Stimulated activated CD8-positive, alpha-beta memory T cell treated with anti-CD3 and anti-CD28 coated beads, Interleukin-7, amount 100 ng/mL, for 24 hours (primary cell): Measurements from ENCODE around the gene DISC1.
"Not testable (repeated sequence)": the region's sequence is repeated elsewhere in the genome, so short reads cannot be mapped to it uniquely, and the experiment has no call there.

Source experiments
- DNase-seq: peaks from one replicate; pipeline ENCODE4 v3.0.0-alpha.2; 2020; ENCODE audit warnings: low read depth

Gene DISC1

DNA sequence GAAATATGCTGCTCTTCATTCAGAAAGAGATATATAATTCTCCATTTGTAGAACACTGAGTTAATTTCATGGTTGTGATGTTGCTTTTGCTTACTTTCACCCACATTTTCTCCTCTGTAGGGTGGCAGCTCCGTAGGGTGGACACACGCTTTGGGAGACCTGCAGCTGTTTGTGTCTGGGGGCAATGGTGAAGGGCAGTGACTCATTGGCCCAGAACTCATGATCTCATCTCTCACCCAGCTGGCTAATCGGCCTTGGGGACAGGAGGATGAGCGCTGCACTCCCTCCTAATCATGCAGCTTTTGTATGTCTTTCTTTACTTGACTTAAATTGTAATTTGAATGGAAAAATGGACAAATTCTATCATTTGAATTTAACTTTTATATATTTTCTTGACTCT is 9.6 kb downstream of the DISC1 start:
- no peak for DNase-seq

DNA sequence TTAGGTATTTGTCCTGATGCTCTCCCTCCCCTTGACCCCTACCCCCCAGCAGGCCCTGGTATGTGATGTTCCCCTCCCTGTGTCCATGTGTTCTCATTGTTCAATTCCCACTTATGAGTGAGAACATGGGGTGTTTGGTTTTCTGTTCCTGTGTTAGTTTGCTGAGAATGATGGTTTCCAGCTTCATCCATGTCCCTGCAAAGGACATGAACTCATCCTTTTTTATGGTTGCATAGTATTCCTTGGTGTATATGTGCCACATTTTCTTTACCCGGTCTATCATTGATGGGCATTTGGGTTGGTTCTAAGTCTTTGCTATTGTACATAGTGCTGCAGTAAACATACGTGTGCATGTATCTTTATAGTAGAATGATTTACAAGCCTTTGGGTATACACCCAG is 10.3 kb downstream of the DISC1 start:
- not testable (repeated sequence) for DNase-seq

DNA sequence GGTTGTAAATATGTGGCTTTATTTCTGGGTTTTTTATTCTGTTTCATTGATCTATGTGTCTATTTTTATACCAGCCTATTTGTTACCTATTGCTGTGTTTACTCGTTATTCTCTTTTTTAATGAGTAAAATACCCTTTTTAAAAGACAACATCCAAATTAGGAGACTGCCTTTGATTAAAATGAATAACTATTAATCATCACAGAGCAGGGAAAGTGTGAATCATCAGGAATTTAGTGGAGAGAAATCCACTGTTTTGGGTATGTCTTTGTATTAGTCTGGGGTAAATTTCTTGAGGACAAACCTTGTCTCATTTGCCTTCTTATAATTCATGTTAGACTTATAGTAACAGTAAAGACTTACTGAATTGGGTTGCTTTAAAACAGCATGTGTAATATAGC is 12.1 kb downstream of the DISC1 start:
- DNase-seq = no peak

- DNase-seq = no peak
Measured at GRCh38 chr1:231639819-231640218, 13.2 kb downstream of the DISC1 start.

GRCh38 chr1:231641444-231641843 is 14.9 kb downstream of the DISC1 start:
- not testable (repeated sequence) for DNase-seq

DNA sequence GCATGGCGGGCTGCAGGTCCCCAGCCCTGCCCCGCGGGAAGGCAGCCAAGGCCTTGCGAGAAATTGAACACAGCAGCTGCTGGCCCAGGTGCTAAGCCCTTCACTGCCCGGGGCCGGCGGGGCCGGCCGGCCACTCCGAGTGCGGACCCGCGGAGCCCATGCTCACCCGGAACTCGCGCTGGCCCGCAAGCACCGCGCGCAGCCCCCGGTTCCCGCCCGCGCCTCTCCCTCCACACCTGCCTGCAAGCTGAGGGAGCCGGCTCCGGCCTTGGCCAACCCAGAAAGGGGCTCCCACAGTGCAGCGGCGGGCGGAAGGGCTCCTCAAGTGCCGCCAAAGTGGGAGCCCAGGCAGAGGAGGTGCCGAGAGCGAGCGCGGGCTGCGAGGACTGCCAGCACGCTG is 15.5 kb downstream of the DISC1 start:
- DNase-seq = not testable (repeated sequence)

- no peak for DNase-seq
Measured at GRCh38 chr1:231642618-231643017, 16.0 kb downstream of the DISC1 start.

DNA sequence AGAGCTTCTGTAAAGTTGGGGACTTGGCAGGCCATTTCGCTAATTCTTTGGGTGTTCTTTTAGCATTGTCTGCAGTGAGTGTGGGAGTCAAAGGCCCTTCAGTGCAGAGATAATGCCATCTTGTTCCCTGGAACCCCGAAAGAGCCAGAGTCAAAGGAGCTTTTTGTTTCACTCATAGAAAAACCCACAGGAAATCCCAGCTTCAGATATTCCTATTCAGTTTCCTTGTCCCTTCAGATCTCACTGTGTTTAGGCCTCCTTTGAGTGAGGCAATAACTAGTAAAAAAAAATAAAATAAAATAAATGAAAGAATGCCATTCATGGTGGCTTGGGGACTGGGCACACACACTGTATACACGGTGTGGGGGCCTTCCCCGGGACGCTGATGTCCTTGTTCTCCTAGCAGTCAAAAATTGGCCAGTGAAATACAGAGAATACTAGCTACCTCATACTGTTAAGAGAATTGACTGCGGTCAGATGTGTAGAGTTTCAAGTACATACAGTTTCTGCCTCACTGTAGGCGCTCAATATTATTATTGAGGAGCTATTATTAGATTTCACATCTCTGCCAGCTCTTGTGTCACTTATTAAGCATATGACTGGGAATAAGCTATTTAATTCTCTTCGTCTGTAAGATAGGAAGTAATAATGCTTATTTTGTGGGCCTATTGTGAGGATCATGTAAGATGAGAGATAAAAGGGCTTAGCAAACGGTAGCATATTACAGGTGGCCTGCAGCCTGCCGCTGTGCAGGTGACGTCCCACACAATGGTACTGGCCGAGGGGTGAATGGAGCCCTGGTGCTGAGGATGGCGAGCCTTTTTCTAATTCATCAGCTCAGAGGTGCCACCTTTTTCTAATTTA is 16.7 kb downstream of the DISC1 start:
- DNase-seq = no peak

DNA sequence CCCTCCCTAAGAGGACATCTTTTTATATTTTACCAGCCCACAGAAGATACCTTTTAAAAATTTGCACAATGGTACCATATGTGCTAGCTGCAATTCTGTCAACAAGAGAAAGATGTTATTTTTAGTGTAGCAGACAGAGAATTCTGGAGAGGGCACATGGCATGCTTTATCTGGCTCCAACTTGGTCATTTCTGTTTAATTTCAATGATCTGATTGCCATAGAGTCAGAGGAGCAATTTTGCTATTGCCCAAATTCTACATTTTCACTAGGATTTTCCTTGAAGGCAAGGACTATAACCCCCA is 17.3 kb downstream of the DISC1 start:
- DNase-seq = no peak

- DNase-seq = not testable (repeated sequence)
Measured at GRCh38 chr1:231645634-231646033, 19.0 kb downstream of the DISC1 start.

- DNase-seq = not testable (repeated sequence)
Measured at GRCh38 chr1:231646165-231646564, 19.6 kb downstream of the DISC1 start.

GRCh38 chr1:231651621-231652260 is 25.2 kb downstream of the DISC1 start:
- not testable (repeated sequence) for DNase-seq

- DNase-seq = no peak
Measured at GRCh38 chr1:231653632-231654031, 27.0 kb downstream of the DISC1 start.

DNA sequence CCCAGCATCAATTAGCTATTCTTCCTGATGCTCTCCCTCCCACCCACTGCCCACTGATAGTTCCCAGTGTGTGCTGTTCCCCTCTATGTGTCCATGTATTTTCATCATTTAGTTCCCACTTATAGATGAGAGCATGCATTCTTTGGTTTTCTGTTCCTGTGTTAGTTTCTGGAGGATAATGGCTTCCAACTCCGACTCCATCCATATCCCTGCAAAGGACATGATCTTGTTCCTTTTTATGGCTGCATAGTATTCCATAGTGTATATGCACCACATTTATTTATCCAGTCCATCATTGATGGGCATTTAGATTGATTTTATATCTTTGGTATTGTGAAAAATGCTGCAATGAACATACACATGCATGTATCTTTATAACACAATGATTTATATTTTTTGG is 30.2 kb downstream of the DISC1 start:
- no peak for DNase-seq

- not testable (repeated sequence) for DNase-seq
Measured at GRCh38 chr1:231658223-231658622, 31.6 kb downstream of the DISC1 start.

DNA sequence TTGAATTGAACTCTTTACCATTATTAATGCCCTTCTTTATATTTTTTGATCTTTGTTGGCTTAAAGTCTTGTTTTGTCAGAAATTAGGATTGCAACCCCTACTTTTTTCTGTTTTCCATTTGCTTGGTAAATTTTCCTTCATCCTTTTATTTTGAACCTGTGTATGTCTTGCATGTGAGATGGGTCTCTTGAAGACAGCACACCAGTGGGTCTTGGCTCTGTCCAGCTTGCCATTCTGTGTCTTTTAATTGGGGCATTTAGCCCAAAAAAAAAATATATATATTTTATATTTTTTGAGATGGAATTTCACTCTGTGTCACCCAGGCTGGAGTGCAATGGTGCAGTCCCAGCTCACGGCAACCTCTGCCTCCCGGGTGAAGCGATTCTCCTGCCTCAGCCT is 33.6 kb downstream of the DISC1 start:
- DNase-seq = no peak

DNA sequence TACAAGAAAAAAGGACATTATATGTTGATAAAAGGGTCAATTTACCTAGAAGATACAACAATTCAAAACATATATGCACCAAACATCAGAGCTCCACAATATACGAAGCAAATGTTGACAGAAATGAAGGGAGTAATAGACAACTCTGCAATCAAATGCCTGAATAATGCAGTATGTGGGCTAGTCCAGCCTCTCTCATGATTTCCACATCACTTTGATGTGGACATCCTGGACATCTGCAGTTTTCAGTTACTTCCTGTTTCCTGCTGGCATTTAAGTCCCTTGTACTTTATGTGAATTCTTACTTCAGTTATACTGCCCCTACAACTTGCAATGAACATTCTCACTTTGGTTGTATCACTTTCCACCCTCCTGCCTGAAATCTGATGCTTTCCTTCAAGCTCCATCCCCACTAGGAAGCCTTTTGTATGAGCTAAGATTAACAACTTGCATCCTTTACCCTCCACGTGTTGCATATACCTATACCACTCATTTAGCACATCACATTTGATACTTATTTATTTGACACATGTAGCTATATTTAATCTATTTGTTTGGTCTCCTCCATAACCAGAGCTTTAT is 36.7 kb downstream of the DISC1 start:
- no peak for DNase-seq

GRCh38 chr1:231665101-231665500 is 38.5 kb downstream of the DISC1 start:
- no peak for DNase-seq

DNA sequence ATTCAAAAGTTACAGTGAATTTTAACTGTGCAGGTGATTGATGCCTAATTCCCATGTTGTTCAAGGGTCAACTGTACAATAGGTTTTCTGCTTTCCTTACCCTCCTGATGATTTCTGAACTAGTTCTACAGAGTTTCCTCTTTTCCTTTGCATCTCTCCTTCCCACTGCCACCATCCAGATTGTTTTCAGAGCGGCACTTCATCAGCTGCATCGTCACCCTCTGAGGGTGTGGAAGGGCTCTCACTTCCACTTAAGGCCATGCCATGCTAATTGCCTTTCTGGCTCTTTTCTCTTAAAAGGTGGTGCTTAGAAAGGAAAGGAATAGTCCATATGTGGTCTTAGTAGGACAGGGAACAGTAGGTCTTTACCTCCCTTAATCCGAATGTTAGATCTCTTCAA is 39.1 kb downstream of the DISC1 start:
- no peak for DNase-seq

GRCh38 chr1:231666220-231666936 is 39.8 kb downstream of the DISC1 start:
- no peak for DNase-seq

GRCh38 chr1:231666937-231667608 is 40.5 kb downstream of the DISC1 start:
- DNase-seq = no peak

- no peak for DNase-seq
Measured at GRCh38 chr1:231667896-231668506, 41.4 kb downstream of the DISC1 start.
